Keratinocyte (primary cell): ENCODE results near the gene NDUFS1. TPM values are rescaled to one million over a fixed set of nuclear protein-coding genes. Genes with fewer than 3 reads are reported as not detected.

Experiments used
- DNase-seq: peaks from one replicate; pipeline ENCODE4 v3.0.0-alpha.2; 2011; ENCODE audit warnings: low read depth, missing footprints, low spot score
- FAIRE-seq: peaks from 2 replicates; lab custom pipeline; 2011; peaks lifted over from hg19 to GRCh38; lab: Jason Lieb, UNC
- H2AFZ ChIP-seq: 2 replicates; pipeline ENCODE4 v1.6.0; 2012; ENCODE audit warnings: low read length, control low read depth, inconsistent platforms; ENCODE audit not compliant: control insufficient read depth
- H3K27ac ChIP-seq: 2 replicates; pipeline ENCODE4 v1.5.1; 2011; ENCODE audit warnings: low read length; ENCODE audit not compliant: control insufficient read depth, insufficient read depth
- H3K27me3 ChIP-seq: 3 replicates; pipeline ENCODE4 v1.6.0; 2011; ENCODE audit warnings: low read length; ENCODE audit not compliant: control insufficient read depth, insufficient read depth; ENCODE audit errors: extremely low read depth
- H3K36me3 ChIP-seq, 2 experiments: 2 replicates in 1 of 2; 3 replicates in 1 of 2; pipeline ENCODE4 v1.5.1; 2011; ENCODE audit warnings: low read length in 2 of 2, mild to moderate bottlenecking in 1 of 2; ENCODE audit not compliant: control insufficient read depth in 2 of 2, insufficient read depth in 2 of 2; ENCODE audit errors: extremely low read depth in 1 of 2
- H3K4me1 ChIP-seq: 3 replicates; pipeline ENCODE4 v1.5.1; 2011; ENCODE audit warnings: low read length; ENCODE audit not compliant: control insufficient read depth, insufficient read depth; ENCODE audit errors: extremely low read depth
- H3K4me2 ChIP-seq: 3 replicates; pipeline ENCODE4 v1.6.0; 2011; ENCODE audit warnings: low read depth, low read length; ENCODE audit not compliant: control insufficient read depth, insufficient read depth; ENCODE audit errors: extremely low read depth
- H3K4me3 ChIP-seq, 3 experiments: fragments of 200-600 bp in 1 of 3; sonication (generic) in 1 of 3; 2 replicates in 2 of 3; 3 replicates in 1 of 3; pipeline ENCODE4 v1.5.1; 2011 to 2016; ENCODE audit warnings: low read length in 3 of 3, mild to moderate bottlenecking in 3 of 3, control low read depth in 2 of 3, inconsistent platforms in 1 of 3, low read depth in 1 of 3, mixed read lengths in 1 of 3, mixed run types in 1 of 3, moderate library complexity in 1 of 3; ENCODE audit not compliant: control insufficient read depth in 2 of 3, insufficient read depth in 2 of 3; ENCODE audit errors: extremely low read depth in 1 of 3
- H3K79me2 ChIP-seq: 2 replicates; pipeline ENCODE4 v1.6.0; 2012; ENCODE audit warnings: low read length; ENCODE audit not compliant: control insufficient read depth, insufficient read depth
- H3K9ac ChIP-seq: 3 replicates; pipeline ENCODE4 v1.6.0; 2011; ENCODE audit warnings: low read length; ENCODE audit not compliant: control insufficient read depth, insufficient read depth; ENCODE audit errors: extremely low read depth
- H3K9me1 ChIP-seq: 3 replicates; pipeline ENCODE4 v1.6.0; 2011; ENCODE audit warnings: low read length; ENCODE audit not compliant: control insufficient read depth, insufficient read depth; ENCODE audit errors: extremely low read depth
- H3K9me3 ChIP-seq: 2 replicates; pipeline ENCODE4 v1.5.1; 2012; ENCODE audit warnings: low read depth, low read length; ENCODE audit not compliant: control insufficient read depth
- H4K20me1 ChIP-seq: 3 replicates; pipeline ENCODE4 v1.6.0; 2011; ENCODE audit warnings: low read length; ENCODE audit not compliant: control insufficient read depth, insufficient read depth; ENCODE audit errors: extremely low read depth
- CTCF ChIP-seq, 3 experiments: IDR thresholded peaks in 1 of 3; conservative IDR thresholded peaks in 1 of 3; optimal IDR thresholded peaks in 1 of 3; 2 replicates in 2 of 3; 3 replicates in 1 of 3; pipeline versions ENCODE3 to v1.5.1; 2011; ENCODE audit warnings: low read length in 3 of 3, mild to moderate bottlenecking in 3 of 3, moderate library complexity in 2 of 3, control low read depth in 1 of 3, inconsistent platforms in 1 of 3; ENCODE audit not compliant: insufficient read depth in 2 of 3; ENCODE audit errors: extremely low read depth in 1 of 3
- EZH2 ChIP-seq: IDR thresholded peaks from one replicate; pipeline ENCODE4 v1.6.1; 2012; ENCODE audit warnings: inconsistent platforms, mild to moderate bottlenecking, low read length, moderate library complexity
- dilution Hi-C: fragments of 300-500 bp; cut with MboI; formaldehyde crosslinking; loops from one replicate; pipeline ENCODE4 v1.7.0; 2020; ENCODE audit warnings: low sequenced_read_pairs; ENCODE audit not compliant: extremely low pct_ligation_motif_present
- polyA plus RNA-seq, 5 experiments: library from polyadenylated mRNA; depleted of rRNA in 3 of 5; stranded (reverse) in 3 of 5; stranded (forward) in 1 of 5; unstranded in 1 of 5; fragments of >200 nt; gene quantifications; 1 replicate in 1 of 5; 2 replicates in 3 of 5; 3 replicates in 1 of 5; pipeline versions ENCODE4 v1.2.1 to v1.2.3, GENCODE V29; 2011 to 2012; ENCODE audit warnings: missing spikeins in 2 of 5, low read depth in 1 of 5, low replicate concordance in 1 of 5

NDUFS1 gene
- polyA plus RNA-seq, 1 donor (not counting 4 experiments of a cell fraction or from before 2014, with no cell fraction given) = 83.7 TPM

GRCh38 chr2:206071807-206072206 lies 87.4 kb downstream of the NDUFS1 start:
- H3K4me2 ChIP-seq = no peak overlapping the region
- H3K9ac ChIP-seq = no peak overlapping the region
- no peaks in the 10 kb centered on the region for H3K9me3 ChIP-seq
- H3K36me3 ChIP-seq = no peaks in the 10 kb centered on the region
- no peaks in the 10 kb centered on the region for H3K4me1 ChIP-seq
- H4K20me1 ChIP-seq = no peaks in the 10 kb centered on the region
- H3K79me2 ChIP-seq = peaks cover 74% of the 10 kb centered on the region
- DNase-seq = no peak
- H3K27me3 ChIP-seq = no peaks in the 10 kb centered on the region
- no peak overlapping the region for H3K27ac ChIP-seq
- TF ChIP-seq CTCF (optimal IDR thresholded peaks at IDR 0.05 in 1 of 3, IDR thresholded peaks at IDR 0.05 in 1 of 3, conservative IDR thresholded peaks at IDR 0.05 in 1 of 3; ENCODE audit: extremely low read depth in 1 of 3, insufficient read depth in 2 of 3, low read length in 3 of 3) (no peak), EZH2 (no peak)
- dilution Hi-C loops = no loop called here
- no peak overlapping the region for H2AFZ ChIP-seq
- FAIRE-seq = no peak
- H3K4me3 ChIP-seq = no peak overlapping the region
- H3K9me1 ChIP-seq = no peaks in the 10 kb centered on the region

- no peak overlapping the region for H2AFZ ChIP-seq
- no peak overlapping the region for H3K4me2 ChIP-seq
- TF ChIP-seq CTCF (optimal IDR thresholded peaks at IDR 0.05 in 1 of 3, IDR thresholded peaks at IDR 0.05 in 1 of 3, conservative IDR thresholded peaks at IDR 0.05 in 1 of 3; ENCODE audit: extremely low read depth in 1 of 3, insufficient read depth in 2 of 3, low read length in 3 of 3) (no peak), EZH2 (no peak)
- DNase-seq (no peak), FAIRE-seq (no peak)
- H3K4me3 ChIP-seq = no peak overlapping the region
- no peaks in the 10 kb centered on the region for H3K9me3 ChIP-seq
- no peaks in the 10 kb centered on the region for H3K4me1 ChIP-seq
- H3K9ac ChIP-seq = no peak overlapping the region
- dilution Hi-C loops = no loop called here
- H3K9me1 ChIP-seq = no peaks in the 10 kb centered on the region
- peaks cover 67% of the 10 kb centered on the region for H3K79me2 ChIP-seq
- no peaks in the 10 kb centered on the region for H4K20me1 ChIP-seq
- H3K36me3 ChIP-seq = no peaks in the 10 kb centered on the region
- no peak overlapping the region for H3K27ac ChIP-seq
- H3K27me3 ChIP-seq = no peaks in the 10 kb centered on the region
These were observed 89.8 kb downstream of the NDUFS1 start for GRCh38 chr2:206069417-206069816.
